ENCODE results near the gene ANKRD29.

DNA sequence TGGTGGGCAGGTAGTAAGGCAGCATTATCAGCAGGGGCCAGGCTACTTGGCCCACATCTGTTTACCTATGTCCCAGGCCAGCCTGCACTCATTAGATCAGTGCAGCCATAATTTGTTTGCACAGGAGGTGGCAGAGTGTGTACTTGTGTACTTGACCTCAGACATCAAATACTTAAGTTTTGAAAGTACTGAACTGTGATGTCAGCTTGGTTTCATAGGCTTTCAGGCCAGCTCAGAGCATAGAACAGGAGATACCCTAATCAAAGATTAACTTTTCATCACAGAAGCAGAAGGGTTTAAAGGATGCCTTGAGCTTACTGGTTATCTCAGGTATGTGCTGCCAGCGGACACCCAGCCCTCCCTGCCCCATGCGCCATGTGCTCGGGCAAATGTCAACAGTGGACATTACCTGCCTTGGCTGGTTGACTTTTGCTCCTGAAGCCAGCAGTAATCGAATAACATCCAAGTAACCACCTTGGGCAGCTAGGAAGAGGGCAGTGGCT lies 33.2 kb downstream of the ANKRD29 start:
- TF ChIP-seq, protein P1, sequence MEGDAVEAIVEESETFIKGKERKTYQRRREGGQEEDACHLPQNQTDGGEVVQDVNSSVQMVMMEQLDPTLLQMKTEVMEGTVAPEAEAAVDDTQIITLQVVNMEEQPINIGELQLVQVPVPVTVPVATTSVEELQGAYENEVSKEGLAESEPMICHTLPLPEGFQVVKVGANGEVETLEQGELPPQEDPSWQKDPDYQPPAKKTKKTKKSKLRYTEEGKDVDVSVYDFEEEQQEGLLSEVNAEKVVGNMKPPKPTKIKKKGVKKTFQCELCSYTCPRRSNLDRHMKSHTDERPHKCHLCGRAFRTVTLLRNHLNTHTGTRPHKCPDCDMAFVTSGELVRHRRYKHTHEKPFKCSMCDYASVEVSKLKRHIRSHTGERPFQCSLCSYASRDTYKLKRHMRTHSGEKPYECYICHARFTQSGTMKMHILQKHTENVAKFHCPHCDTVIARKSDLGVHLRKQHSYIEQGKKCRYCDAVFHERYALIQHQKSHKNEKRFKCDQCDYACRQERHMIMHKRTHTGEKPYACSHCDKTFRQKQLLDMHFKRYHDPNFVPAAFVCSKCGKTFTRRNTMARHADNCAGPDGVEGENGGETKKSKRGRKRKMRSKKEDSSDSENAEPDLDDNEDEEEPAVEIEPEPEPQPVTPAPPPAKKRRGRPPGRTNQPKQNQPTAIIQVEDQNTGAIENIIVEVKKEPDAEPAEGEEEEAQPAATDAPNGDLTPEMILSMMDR (IDR thresholded peaks at IDR 0.05), result no peak
- TF ChIP-seq POLR2A (IDR thresholded peaks at IDR 0.05), result no peak
